Muscle layer of colon (tissue), 2 donors: ENCODE results near the gene SMPDL3A.

Source experiments
- H3K27ac ChIP-seq: one replicate; pipeline ENCODE4 v1.7.0; 2013; ENCODE audit warnings: low read depth, mild to moderate bottlenecking, low read length, moderate library complexity
- H3K27me3 ChIP-seq, 2 donors: one replicate each; pipeline ENCODE4 v1.7.0; 2013; ENCODE audit warnings: low read length in 2 of 2, mild to moderate bottlenecking in 2 of 2; ENCODE audit not compliant: insufficient read depth in 2 of 2, control insufficient read depth in 1 of 2
- H3K36me3 ChIP-seq: one replicate; pipeline ENCODE4 v1.7.0; 2013; ENCODE audit warnings: mild to moderate bottlenecking, low read length; ENCODE audit not compliant: insufficient read depth
- H3K4me1 ChIP-seq: one replicate; pipeline ENCODE4 v1.7.0; 2013; ENCODE audit warnings: mild to moderate bottlenecking, low read length; ENCODE audit not compliant: insufficient read depth
- H3K4me3 ChIP-seq, 2 donors: one replicate each; pipeline ENCODE4 v1.7.0; 2013; ENCODE audit warnings: low read length in 2 of 2, low read depth in 1 of 2, mild to moderate bottlenecking in 1 of 2, moderate library complexity in 1 of 2
- H3K9ac ChIP-seq: one replicate; pipeline ENCODE4 v1.7.0; 2013; ENCODE audit warnings: low read length
- H3K9me3 ChIP-seq: one replicate; pipeline ENCODE4 v1.7.0; 2013; ENCODE audit warnings: mild to moderate bottlenecking, low read length
- donor health status: abdominal sarcoma.
- donor health status: Adenocarcinoma of cecum.

The SMPDL3A gene

GRCh38 chr6:122791310-122791679 lies 2.2 kb downstream of the SMPDL3A start:
- Histone ChIP-seq H3K4me3 (no peak overlapping the region), H3K36me3 (no peaks in the 10 kb centered on the region), H3K9ac (no peak overlapping the region), H3K9me3 (no peaks in the 10 kb centered on the region), H3K27ac (no peak overlapping the region), H3K27me3 (no peaks in the 10 kb centered on the region), H3K4me1 (peaks cover 15% of the 10 kb centered on the region)

GRCh38 chr6:122792766-122793165 lies 3.7 kb downstream of the SMPDL3A start:
- Histone ChIP-seq H3K36me3 (no peaks in the 10 kb centered on the region), H3K9ac (no peak overlapping the region), H3K27me3 (no peaks in the 10 kb centered on the region), H3K27ac (no peak overlapping the region), H3K9me3 (no peaks in the 10 kb centered on the region), H3K4me1 (peaks cover 15% of the 10 kb centered on the region), H3K4me3 (no peak overlapping the region)

DNA sequence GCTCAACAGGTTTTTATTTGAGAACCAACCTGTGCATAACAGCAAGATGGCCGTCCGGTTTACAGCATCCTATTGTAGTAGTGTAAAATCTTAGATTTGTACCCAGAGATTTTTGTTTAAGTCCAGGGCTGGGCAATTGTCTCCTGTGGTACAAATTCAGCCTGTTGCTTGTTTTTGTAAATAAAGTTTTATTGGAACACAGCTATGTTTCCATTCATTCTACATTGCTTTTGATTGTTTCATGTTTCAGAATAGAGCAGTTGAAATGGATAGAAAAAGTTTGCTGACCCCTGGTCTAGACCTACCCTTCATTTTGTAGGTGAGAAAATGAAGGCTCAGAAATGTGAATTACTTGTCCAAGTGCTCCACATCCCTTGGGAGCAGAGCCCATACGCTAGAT lies 8.5 kb downstream of the SMPDL3A start:
- H3K36me3 ChIP-seq: no peaks in the 10 kb centered on the region
- no peak overlapping the region for H3K9ac ChIP-seq
- no peaks in the 10 kb centered on the region for H3K27me3 ChIP-seq
- H3K4me1 ChIP-seq: no peaks in the 10 kb centered on the region
- no peaks in the 10 kb centered on the region for H3K9me3 ChIP-seq
- H3K27ac ChIP-seq: no peak overlapping the region
- H3K4me3 ChIP-seq: no peak overlapping the region

DNA sequence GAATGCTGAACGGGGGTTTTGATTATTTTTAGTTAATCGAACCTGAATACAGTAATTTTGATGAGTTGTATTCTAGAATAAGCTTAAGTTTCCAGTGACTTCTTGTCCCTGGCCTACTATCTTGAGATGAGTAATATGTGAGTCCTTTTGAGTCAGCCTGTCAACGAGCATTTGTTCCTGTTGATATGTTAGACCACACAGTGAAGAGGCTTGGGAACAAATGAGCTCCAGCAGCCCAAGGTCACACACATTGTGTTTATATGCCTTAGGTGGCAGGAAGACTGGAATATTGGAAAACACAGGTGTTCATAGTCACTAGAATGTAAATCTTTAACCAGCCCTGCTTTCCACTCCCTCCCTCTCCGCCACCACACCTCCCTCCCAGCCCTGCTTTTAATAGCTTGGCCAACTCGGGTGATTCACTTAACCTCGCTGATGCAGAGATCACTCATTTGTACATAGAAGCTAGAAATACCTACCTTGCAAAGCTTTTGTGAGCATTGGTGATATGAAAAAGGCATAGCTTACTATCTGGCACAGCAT lies 9.1 kb downstream of the SMPDL3A start:
- no peak overlapping the region for H3K4me3 ChIP-seq
- no peaks in the 10 kb centered on the region for H3K4me1 ChIP-seq
- no peaks in the 10 kb centered on the region for H3K9me3 ChIP-seq
- H3K9ac ChIP-seq: no peak overlapping the region
- no peak overlapping the region for H3K27ac ChIP-seq
- H3K27me3 ChIP-seq: no peaks in the 10 kb centered on the region
- no peaks in the 10 kb centered on the region for H3K36me3 ChIP-seq

- no peaks in the 10 kb centered on the region for H3K9me3 ChIP-seq
- no peaks in the 10 kb centered on the region for H3K27me3 ChIP-seq
- no peak overlapping the region for H3K27ac ChIP-seq
- no peaks in the 10 kb centered on the region for H3K36me3 ChIP-seq
- no peak overlapping the region for H3K4me3 ChIP-seq
- no peak overlapping the region for H3K9ac ChIP-seq
- no peaks in the 10 kb centered on the region for H3K4me1 ChIP-seq
Measured at GRCh38 chr6:122799140-122799745, 10.2 kb downstream of the SMPDL3A start.

GRCh38 chr6:122799916-122800686 lies 11.0 kb downstream of the SMPDL3A start:
- Histone ChIP-seq H3K9ac (no peak overlapping the region), H3K27ac (no peak overlapping the region), H3K27me3 (no peaks in the 10 kb centered on the region), H3K9me3 (no peaks in the 10 kb centered on the region), H3K4me1 (no peaks in the 10 kb centered on the region), H3K4me3 (no peak overlapping the region), H3K36me3 (no peaks in the 10 kb centered on the region)

DNA sequence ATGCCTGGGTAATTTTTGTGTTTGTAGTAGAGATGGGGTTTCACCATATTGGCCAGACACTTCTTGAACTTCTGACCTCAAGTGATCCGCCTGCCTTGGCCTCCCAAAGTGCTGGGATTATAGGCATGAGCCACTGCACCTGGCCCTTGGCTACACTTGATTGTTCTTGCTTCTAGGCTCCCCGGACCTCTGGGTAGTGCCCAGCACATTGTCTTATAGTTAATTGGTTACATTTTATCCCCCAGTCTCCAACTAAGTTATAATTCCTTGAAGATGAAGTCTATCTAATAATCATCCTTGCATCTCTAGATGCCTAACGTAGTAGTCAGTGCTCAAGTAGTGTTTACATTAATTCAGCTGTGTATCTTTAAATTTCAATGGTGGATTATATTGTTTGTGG lies 11.8 kb downstream of the SMPDL3A start:
- Histone ChIP-seq H3K4me3 (no peak overlapping the region), H3K4me1 (no peaks in the 10 kb centered on the region), H3K9me3 (no peaks in the 10 kb centered on the region), H3K36me3 (no peaks in the 10 kb centered on the region), H3K9ac (no peak overlapping the region), H3K27me3 (no peaks in the 10 kb centered on the region), H3K27ac (no peak overlapping the region)

DNA sequence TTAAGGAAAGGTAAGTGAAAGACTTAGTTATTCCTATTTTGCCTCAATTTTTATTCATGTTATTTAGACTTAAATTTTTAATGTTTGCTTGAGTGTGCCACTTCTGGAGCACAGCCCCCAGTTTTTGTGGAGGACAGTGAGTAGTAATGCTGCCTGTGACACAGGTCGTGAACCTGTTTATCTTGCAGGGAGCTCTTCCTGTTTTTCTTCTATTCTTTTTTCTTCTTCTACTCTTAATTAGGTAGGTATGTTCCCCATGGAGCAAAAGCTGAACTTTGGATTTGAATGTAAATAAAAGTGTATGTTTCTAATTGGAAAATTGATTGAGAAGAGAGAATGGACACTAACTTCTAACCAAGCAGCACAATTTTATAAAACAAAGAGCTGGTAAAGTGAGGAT lies 12.3 kb downstream of the SMPDL3A start:
- no peak overlapping the region for H3K27ac ChIP-seq
- H3K4me3 ChIP-seq: no peak overlapping the region
- no peaks in the 10 kb centered on the region for H3K36me3 ChIP-seq
- no peak overlapping the region for H3K9ac ChIP-seq
- H3K9me3 ChIP-seq: no peaks in the 10 kb centered on the region
- no peaks in the 10 kb centered on the region for H3K4me1 ChIP-seq
- no peaks in the 10 kb centered on the region for H3K27me3 ChIP-seq

- Histone ChIP-seq H3K4me3 (no peak overlapping the region), H3K27me3 (no peaks in the 10 kb centered on the region), H3K9ac (no peak overlapping the region), H3K4me1 (no peaks in the 10 kb centered on the region), H3K9me3 (no peaks in the 10 kb centered on the region), H3K27ac (no peak overlapping the region), H3K36me3 (no peaks in the 10 kb centered on the region)
Measured at GRCh38 chr6:122803171-122803661, 14.2 kb downstream of the SMPDL3A start.

- no peaks in the 10 kb centered on the region for H3K27me3 ChIP-seq
- no peak overlapping the region for H3K27ac ChIP-seq
- no peak overlapping the region for H3K4me3 ChIP-seq
- H3K4me1 ChIP-seq: no peaks in the 10 kb centered on the region
- H3K36me3 ChIP-seq: no peaks in the 10 kb centered on the region
- H3K9me3 ChIP-seq: no peaks in the 10 kb centered on the region
- no peak overlapping the region for H3K9ac ChIP-seq
Measured at GRCh38 chr6:122804962-122805485, 16.0 kb downstream of the SMPDL3A start.

DNA sequence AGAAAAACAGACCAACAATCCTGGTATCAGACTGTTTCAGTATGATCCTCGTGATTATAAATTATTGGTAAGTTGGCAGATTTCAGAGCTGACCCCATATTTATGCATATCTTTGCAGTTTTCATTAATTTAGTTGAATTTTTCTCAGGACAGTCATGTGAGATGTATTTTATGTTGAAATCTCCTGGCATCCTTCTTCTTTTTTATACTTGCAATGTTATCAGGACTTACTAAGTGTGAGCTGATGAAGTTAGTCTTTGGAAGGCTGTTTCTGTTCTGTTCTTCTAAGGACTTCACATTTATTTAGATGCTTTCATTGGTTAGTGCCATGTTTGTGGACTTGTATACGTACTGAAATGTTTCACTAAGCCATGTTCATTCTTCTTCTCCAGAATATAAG lies 17.2 kb downstream of the SMPDL3A start:
- H3K9ac ChIP-seq: no peak overlapping the region
- no peak overlapping the region for H3K4me3 ChIP-seq
- no peaks in the 10 kb centered on the region for H3K9me3 ChIP-seq
- H3K27ac ChIP-seq: no peak overlapping the region
- H3K4me1 ChIP-seq: no peaks in the 10 kb centered on the region
- no peaks in the 10 kb centered on the region for H3K36me3 ChIP-seq
- H3K27me3 ChIP-seq: no peaks in the 10 kb centered on the region
